ENCODE measurements around the gene CLEC16A. TPM values are rescaled to one million over a fixed set of nuclear protein-coding genes. Genes with fewer than 3 reads are reported as not detected.

Gene CLEC16A
- total and polyA plus RNA-seq, 8 donors = 17.6 to 38.6 (median 21.6) TPM

- no peak for ATAC-seq
- no peak overlapping the region for H3K4me3 ChIP-seq
- DNase-seq = no peak
These were observed 247.3 kb downstream of the CLEC16A start for GRCh38 chr16:11191665-11192064.

GRCh38 chr16:11193494-11193893, 249.1 kb downstream of the CLEC16A start:
- no peaks in the 10 kb centered on the region for H3K36me3 ChIP-seq
- peaks cover 0 to 20% of the 10 kb centered on the region in 2 donors for H3K4me1 ChIP-seq
- DNase-seq (no peak), ATAC-seq (no peak)
- H3K27ac ChIP-seq = no peak overlapping the region
- H3K27me3 ChIP-seq = no peaks in the 10 kb centered on the region
- intact Hi-C loops (cut with DNase I) = no loop called here
- no peaks in the 10 kb centered on the region for H3K9me3 ChIP-seq
- no peak for TF ChIP-seq CTCF (IDR thresholded peaks at IDR 0.05)
- H3K4me3 ChIP-seq = no peak overlapping the region

More at GRCh38 chr16:11191665-11192064, 247.3 kb downstream of the CLEC16A start:
- H3K27me3 ChIP-seq = no peaks in the 10 kb centered on the region
- H3K9me3 ChIP-seq = no peaks in the 10 kb centered on the region
- H3K36me3 ChIP-seq = no peaks in the 10 kb centered on the region
- peaks cover 0 to 20% of the 10 kb centered on the region in 2 donors for H3K4me1 ChIP-seq
- no peak overlapping the region for H3K27ac ChIP-seq
- intact Hi-C loops (cut with DNase I) = no loop called here
- no peak for TF ChIP-seq CTCF (IDR thresholded peaks at IDR 0.05)

DNA sequence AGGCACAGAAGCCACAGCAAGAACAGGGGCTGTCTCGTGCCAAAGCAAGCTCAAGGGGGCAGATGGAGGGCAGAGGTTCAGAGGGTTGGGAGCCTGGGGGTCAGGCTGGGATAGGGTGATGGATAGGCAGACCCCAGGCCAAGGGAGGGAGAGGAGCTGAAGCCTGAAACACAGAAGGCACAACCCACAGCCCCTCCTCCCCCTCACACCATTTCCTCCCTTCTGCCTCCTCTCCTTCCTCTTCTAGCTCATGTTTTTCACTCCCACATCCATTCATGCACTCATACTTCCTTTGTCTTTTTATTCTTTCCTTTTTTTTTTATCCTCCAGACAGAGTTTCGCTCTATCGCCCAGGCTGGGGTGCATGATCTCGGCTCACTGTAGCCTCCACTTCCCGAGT, 250.5 kb downstream of the CLEC16A start:
- Histone ChIP-seq H3K27me3 (no peaks in the 10 kb centered on the region), H3K27ac (no peak overlapping the region), H3K4me3 (no peak overlapping the region), H3K9me3 (no peaks in the 10 kb centered on the region), H3K36me3 (no peaks in the 10 kb centered on the region), H3K4me1 (peaks cover 0 to 30% of the 10 kb centered on the region in 2 donors)
- no peak for TF ChIP-seq CTCF (IDR thresholded peaks at IDR 0.05)
- ATAC-seq = no peak
- DNase-seq = no peak
- intact Hi-C loops (cut with DNase I) = no loop called here

DNA sequence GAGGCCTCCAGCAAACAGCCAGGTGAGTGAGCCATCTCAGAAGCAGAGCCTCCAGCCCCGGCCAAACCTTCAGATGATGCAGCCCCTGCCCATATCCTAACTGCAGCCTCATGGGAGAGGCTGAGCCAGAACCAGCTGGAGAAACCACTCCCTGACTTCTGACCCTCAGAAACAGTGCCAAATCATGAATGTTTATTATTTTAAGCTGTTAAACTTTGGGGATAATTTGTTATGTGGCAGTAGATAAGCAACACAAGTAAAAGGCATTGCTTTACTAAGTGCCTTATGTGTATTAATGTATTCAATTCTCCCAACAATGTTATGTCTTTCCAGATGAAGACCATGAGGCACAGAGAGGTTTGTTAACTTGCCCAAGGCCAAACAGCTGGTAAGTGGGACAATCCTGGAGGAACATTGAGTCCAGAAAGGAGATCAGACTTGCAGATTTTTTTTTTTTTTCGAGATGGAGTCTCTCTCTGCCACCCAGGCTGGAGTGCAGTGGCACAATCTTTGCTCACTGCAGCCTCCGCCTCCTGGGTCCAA, 252.0 kb downstream of the CLEC16A start:
- DNase-seq (no peak), ATAC-seq (no peak)
- H3K27me3 ChIP-seq = no peaks in the 10 kb centered on the region
- no peaks in the 10 kb centered on the region for H3K36me3 ChIP-seq
- H3K4me3 ChIP-seq = no peak overlapping the region
- intact Hi-C loops (cut with DNase I) = no loop called here
- no peak for TF ChIP-seq CTCF (IDR thresholded peaks at IDR 0.05)
- H3K9me3 ChIP-seq = no peaks in the 10 kb centered on the region
- no peak overlapping the region for H3K27ac ChIP-seq
- H3K4me1 ChIP-seq = peaks cover 0 to 27% of the 10 kb centered on the region in 2 donors

- DNase-seq (no peak), ATAC-seq (no peak)
- H3K4me1 ChIP-seq = peaks cover 0 to 44% of the 10 kb centered on the region in 2 donors
- H3K9me3 ChIP-seq = no peaks in the 10 kb centered on the region
- no peak overlapping the region for H3K27ac ChIP-seq
- H3K36me3 ChIP-seq = no peaks in the 10 kb centered on the region
- intact Hi-C loops (cut with DNase I) = no loop called here
- no peaks in the 10 kb centered on the region for H3K27me3 ChIP-seq
- H3K4me3 ChIP-seq = no peak overlapping the region
- no peak for TF ChIP-seq CTCF (IDR thresholded peaks at IDR 0.05)
These were observed 254.0 kb downstream of the CLEC16A start for GRCh38 chr16:11198375-11198774.
